Keratinocyte (primary cell): ENCODE measurements around the gene AGER. TPM values are rescaled to one million over a fixed set of nuclear protein-coding genes. Genes with fewer than 3 reads are reported as not detected.

ENCODE experiments used
- DNase-seq: peaks from one replicate; pipeline ENCODE4 v3.0.0-alpha.2; 2011; ENCODE audit warnings: low read depth, missing footprints, low spot score
- FAIRE-seq: peaks from 2 replicates; lab custom pipeline; 2011; peaks lifted over from hg19 to GRCh38; lab: Jason Lieb, UNC
- H2AFZ ChIP-seq: 2 replicates; pipeline ENCODE4 v1.6.0; 2012; ENCODE audit warnings: low read length, control low read depth, inconsistent platforms; ENCODE audit not compliant: control insufficient read depth
- H3K27ac ChIP-seq: 2 replicates; pipeline ENCODE4 v1.5.1; 2011; ENCODE audit warnings: low read length; ENCODE audit not compliant: control insufficient read depth, insufficient read depth
- H3K27me3 ChIP-seq: 3 replicates; pipeline ENCODE4 v1.6.0; 2011; ENCODE audit warnings: low read length; ENCODE audit not compliant: control insufficient read depth, insufficient read depth; ENCODE audit errors: extremely low read depth
- H3K36me3 ChIP-seq, 2 experiments: 2 replicates in 1 of 2; 3 replicates in 1 of 2; pipeline ENCODE4 v1.5.1; 2011; ENCODE audit warnings: low read length in 2 of 2, mild to moderate bottlenecking in 1 of 2; ENCODE audit not compliant: control insufficient read depth in 2 of 2, insufficient read depth in 2 of 2; ENCODE audit errors: extremely low read depth in 1 of 2
- H3K4me1 ChIP-seq: 3 replicates; pipeline ENCODE4 v1.5.1; 2011; ENCODE audit warnings: low read length; ENCODE audit not compliant: control insufficient read depth, insufficient read depth; ENCODE audit errors: extremely low read depth
- H3K4me2 ChIP-seq: 3 replicates; pipeline ENCODE4 v1.6.0; 2011; ENCODE audit warnings: low read depth, low read length; ENCODE audit not compliant: control insufficient read depth, insufficient read depth; ENCODE audit errors: extremely low read depth
- H3K4me3 ChIP-seq, 3 experiments: fragments of 200-600 bp in 1 of 3; sonication (generic) in 1 of 3; 2 replicates in 2 of 3; 3 replicates in 1 of 3; pipeline ENCODE4 v1.5.1; 2011 to 2016; ENCODE audit warnings: low read length in 3 of 3, mild to moderate bottlenecking in 3 of 3, control low read depth in 2 of 3, inconsistent platforms in 1 of 3, low read depth in 1 of 3, mixed read lengths in 1 of 3, mixed run types in 1 of 3, moderate library complexity in 1 of 3; ENCODE audit not compliant: control insufficient read depth in 2 of 3, insufficient read depth in 2 of 3; ENCODE audit errors: extremely low read depth in 1 of 3
- H3K79me2 ChIP-seq: 2 replicates; pipeline ENCODE4 v1.6.0; 2012; ENCODE audit warnings: low read length; ENCODE audit not compliant: control insufficient read depth, insufficient read depth
- H3K9ac ChIP-seq: 3 replicates; pipeline ENCODE4 v1.6.0; 2011; ENCODE audit warnings: low read length; ENCODE audit not compliant: control insufficient read depth, insufficient read depth; ENCODE audit errors: extremely low read depth
- H3K9me1 ChIP-seq: 3 replicates; pipeline ENCODE4 v1.6.0; 2011; ENCODE audit warnings: low read length; ENCODE audit not compliant: control insufficient read depth, insufficient read depth; ENCODE audit errors: extremely low read depth
- H3K9me3 ChIP-seq: 2 replicates; pipeline ENCODE4 v1.5.1; 2012; ENCODE audit warnings: low read depth, low read length; ENCODE audit not compliant: control insufficient read depth
- H4K20me1 ChIP-seq: 3 replicates; pipeline ENCODE4 v1.6.0; 2011; ENCODE audit warnings: low read length; ENCODE audit not compliant: control insufficient read depth, insufficient read depth; ENCODE audit errors: extremely low read depth
- CTCF ChIP-seq, 3 experiments: IDR thresholded peaks in 1 of 3; conservative IDR thresholded peaks in 1 of 3; optimal IDR thresholded peaks in 1 of 3; 2 replicates in 2 of 3; 3 replicates in 1 of 3; pipeline versions ENCODE3 to v1.5.1; 2011; ENCODE audit warnings: low read length in 3 of 3, mild to moderate bottlenecking in 3 of 3, moderate library complexity in 2 of 3, control low read depth in 1 of 3, inconsistent platforms in 1 of 3; ENCODE audit not compliant: insufficient read depth in 2 of 3; ENCODE audit errors: extremely low read depth in 1 of 3
- EZH2 ChIP-seq: IDR thresholded peaks from one replicate; pipeline ENCODE4 v1.6.1; 2012; ENCODE audit warnings: inconsistent platforms, mild to moderate bottlenecking, low read length, moderate library complexity
- dilution Hi-C: fragments of 300-500 bp; cut with MboI; formaldehyde crosslinking; loops from one replicate; pipeline ENCODE4 v1.7.0; 2020; ENCODE audit warnings: low sequenced_read_pairs; ENCODE audit not compliant: extremely low pct_ligation_motif_present
- polyA plus RNA-seq, 5 experiments: library from polyadenylated mRNA; depleted of rRNA in 3 of 5; stranded (reverse) in 3 of 5; stranded (forward) in 1 of 5; unstranded in 1 of 5; fragments of >200 nt; gene quantifications; 1 replicate in 1 of 5; 2 replicates in 3 of 5; 3 replicates in 1 of 5; pipeline versions ENCODE4 v1.2.1 to v1.2.3, GENCODE V29; 2011 to 2012; ENCODE audit warnings: missing spikeins in 2 of 5, low read depth in 1 of 5, low replicate concordance in 1 of 5

Gene AGER
- polyA plus RNA-seq, 1 donor (not counting 4 experiments of a cell fraction or from before 2014, with no cell fraction given): 2.4 TPM

- H4K20me1 ChIP-seq: no peaks in the 10 kb centered on the region
- DNase-seq (no peak), FAIRE-seq (no peak)
- TF ChIP-seq EZH2: no peak
- no peak for TF ChIP-seq CTCF (optimal IDR thresholded peaks at IDR 0.05 in 1 of 3, IDR thresholded peaks at IDR 0.05 in 1 of 3, conservative IDR thresholded peaks at IDR 0.05 in 1 of 3; ENCODE audit: extremely low read depth in 1 of 3, insufficient read depth in 2 of 3, low read length in 3 of 3)
- H3K27ac ChIP-seq: peak overlapping the region; percentile 96
- H3K36me3 ChIP-seq: no peaks in the 10 kb centered on the region
- peak overlapping the region; percentile 100 for H3K4me2 ChIP-seq
- H3K27me3 ChIP-seq: no peaks in the 10 kb centered on the region
- no peaks in the 10 kb centered on the region for H3K79me2 ChIP-seq
- H3K4me3 ChIP-seq: peak overlapping the region; percentile 54 to 91 (median 72)
- peaks cover 25% of the 10 kb centered on the region for H3K4me1 ChIP-seq
- H3K9me1 ChIP-seq: no peaks in the 10 kb centered on the region
- H3K9ac ChIP-seq: peak overlapping the region; percentile 97
- dilution Hi-C loops: no loop called here
- no peaks in the 10 kb centered on the region for H3K9me3 ChIP-seq
- H2AFZ ChIP-seq: peak overlapping the region; percentile 52
Observed at GRCh38 chr6:32196682-32197616, 12.9 kb upstream of the AGER start.

GRCh38 chr6:32195902-32196681 lies 12.0 kb upstream of the AGER start:
- Histone ChIP-seq H3K9me3 (no peaks in the 10 kb centered on the region), H3K4me2 (peak overlapping the region; percentile 100), H3K27me3 (no peaks in the 10 kb centered on the region), H3K9ac (peak overlapping the region; percentile 97), H2AFZ (peak overlapping the region; percentile 52), H3K4me3 (peak overlapping the region; percentile 54 to 91 (median 72)), H3K9me1 (no peaks in the 10 kb centered on the region), H3K36me3 (no peaks in the 10 kb centered on the region), H3K4me1 (peaks cover 25% of the 10 kb centered on the region), H4K20me1 (no peaks in the 10 kb centered on the region), H3K27ac (peak overlapping the region; percentile 96), H3K79me2 (no peaks in the 10 kb centered on the region)
- FAIRE-seq (no peak), DNase-seq (no peak)
- TF ChIP-seq CTCF (optimal IDR thresholded peaks at IDR 0.05 in 1 of 3, IDR thresholded peaks at IDR 0.05 in 1 of 3, conservative IDR thresholded peaks at IDR 0.05 in 1 of 3; ENCODE audit: extremely low read depth in 1 of 3, insufficient read depth in 2 of 3, low read length in 3 of 3): no peak
- TF ChIP-seq EZH2: no peak
- dilution Hi-C loops: no loop called here
